HEK293 (cell line): Measurements from ENCODE around the gene SCN10A.

ENCODE experiments used
- YY1 ChIP-seq: fragments of 450-650 bp; formaldehyde crosslinking; IDR thresholded peaks from 2 replicates; pipeline ENCODE4 v1.5.1; 2018; ENCODE audit warnings: missing biosample characterization, missing genetic modification characterization
- ZNF148 ChIP-seq: fragments of 450-650 bp; formaldehyde crosslinking; IDR thresholded peaks from 2 replicates; pipeline ENCODE4 v1.5.0; 2017; ENCODE audit warnings: missing biosample characterization, missing genetic modification characterization, borderline replicate concordance
- TF ChIP-seq, protein P1 (sequence below): fragments of 450-650 bp; formaldehyde crosslinking; IDR thresholded peaks from 2 replicates; pipeline ENCODE4 v1.5.1; 2016; ENCODE audit warnings: missing biosample characterization, missing genetic modification characterization

DNA sequence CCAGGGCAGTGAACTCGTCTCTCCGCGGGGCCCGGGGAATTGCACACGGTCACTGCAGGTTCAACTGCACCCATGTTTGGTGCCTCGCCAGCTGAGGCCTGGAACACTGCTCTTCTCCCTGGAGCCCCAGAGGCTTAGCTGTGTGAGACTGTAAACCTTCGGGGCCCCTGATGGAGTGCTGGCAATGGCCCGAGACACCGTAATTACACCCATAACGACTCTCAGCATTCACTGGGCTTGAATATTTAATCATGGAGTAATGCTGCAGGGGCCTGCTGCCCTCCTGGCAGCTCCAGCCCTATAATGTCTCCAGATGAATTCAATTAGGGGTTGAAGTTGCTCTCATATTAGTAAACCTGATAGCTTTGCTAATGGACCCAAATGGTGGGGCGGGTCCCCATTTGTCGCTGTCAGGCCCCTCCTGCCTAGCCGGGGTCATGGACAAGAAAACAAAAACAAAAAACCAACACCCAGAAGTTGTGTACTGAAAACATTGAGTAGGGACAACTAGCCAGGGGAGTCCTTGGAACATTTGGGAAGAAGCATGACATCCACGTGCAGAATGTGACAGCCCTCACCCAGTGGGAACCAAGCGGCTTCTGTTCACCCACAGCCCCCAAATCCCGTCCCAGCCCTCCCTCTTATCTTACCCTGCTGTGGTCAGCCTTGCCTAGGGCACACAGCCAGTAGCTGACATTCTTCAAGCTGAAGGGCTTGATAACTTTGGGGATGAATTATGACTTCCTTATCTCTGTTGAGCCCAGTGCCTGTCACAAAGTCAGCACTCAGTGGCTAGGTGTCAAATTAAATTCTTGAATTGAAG lies 92.2 kb downstream of the SCN10A start:
- TF ChIP-seq, protein P1, sequence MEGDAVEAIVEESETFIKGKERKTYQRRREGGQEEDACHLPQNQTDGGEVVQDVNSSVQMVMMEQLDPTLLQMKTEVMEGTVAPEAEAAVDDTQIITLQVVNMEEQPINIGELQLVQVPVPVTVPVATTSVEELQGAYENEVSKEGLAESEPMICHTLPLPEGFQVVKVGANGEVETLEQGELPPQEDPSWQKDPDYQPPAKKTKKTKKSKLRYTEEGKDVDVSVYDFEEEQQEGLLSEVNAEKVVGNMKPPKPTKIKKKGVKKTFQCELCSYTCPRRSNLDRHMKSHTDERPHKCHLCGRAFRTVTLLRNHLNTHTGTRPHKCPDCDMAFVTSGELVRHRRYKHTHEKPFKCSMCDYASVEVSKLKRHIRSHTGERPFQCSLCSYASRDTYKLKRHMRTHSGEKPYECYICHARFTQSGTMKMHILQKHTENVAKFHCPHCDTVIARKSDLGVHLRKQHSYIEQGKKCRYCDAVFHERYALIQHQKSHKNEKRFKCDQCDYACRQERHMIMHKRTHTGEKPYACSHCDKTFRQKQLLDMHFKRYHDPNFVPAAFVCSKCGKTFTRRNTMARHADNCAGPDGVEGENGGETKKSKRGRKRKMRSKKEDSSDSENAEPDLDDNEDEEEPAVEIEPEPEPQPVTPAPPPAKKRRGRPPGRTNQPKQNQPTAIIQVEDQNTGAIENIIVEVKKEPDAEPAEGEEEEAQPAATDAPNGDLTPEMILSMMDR (tag by site-specific recombination) = no peak
- TF ChIP-seq ZNF148 (tag by site-specific recombination) = no peak
- TF ChIP-seq YY1 = no peak
